Neuron (in vitro differentiated cells): Measurements from ENCODE around the gene DTD2.
"Not testable (repeated sequence)": the region's sequence is repeated elsewhere in the genome, so short reads cannot be mapped to it uniquely, and the experiment has no call there.

Experiments
- H2AFZ ChIP-seq: one replicate; pipeline ENCODE4 v1.6.1; 2013; ENCODE audit warnings: low read depth, mild to moderate bottlenecking, inconsistent platforms, low read length, moderate library complexity
- H3K27me3 ChIP-seq: one replicate; pipeline ENCODE4 v1.6.1; 2013; ENCODE audit warnings: low read length; ENCODE audit not compliant: insufficient read depth
- H3K36me3 ChIP-seq: one replicate; pipeline ENCODE4 v1.6.1; 2013; ENCODE audit warnings: low read length; ENCODE audit not compliant: insufficient read depth
- H3K4me1 ChIP-seq: one replicate; pipeline ENCODE4 v1.6.1; 2013; ENCODE audit warnings: low read length; ENCODE audit not compliant: insufficient read depth
- H3K4me3 ChIP-seq: 2 replicates; pipeline ENCODE4 v1.5.1; 2013; ENCODE audit warnings: mild to moderate bottlenecking, low read length, moderate library complexity
- H3K9me3 ChIP-seq: one replicate; pipeline ENCODE4 v1.6.1; 2013; ENCODE audit warnings: low read length

Gene DTD2

DNA sequence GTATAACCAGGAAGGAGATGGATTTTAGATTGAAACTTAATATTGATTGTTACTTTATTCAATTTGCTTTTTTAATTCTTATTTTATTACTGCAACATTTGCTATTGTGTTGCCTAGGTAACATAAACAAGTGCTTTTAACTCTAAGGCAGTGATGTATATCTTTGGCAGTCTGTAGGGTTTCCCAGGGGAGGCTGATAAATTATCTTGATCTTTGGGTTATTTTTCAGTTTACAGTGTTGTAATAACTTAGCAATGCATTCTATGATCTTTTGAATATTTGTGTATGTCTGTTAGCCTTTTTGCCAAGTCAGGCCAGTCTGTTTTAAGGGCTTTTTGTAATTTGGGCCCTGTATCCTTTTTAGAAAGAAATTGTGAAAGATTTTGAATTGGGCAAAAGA lies 7.8 kb upstream of the DTD2 start:
- H3K4me3 ChIP-seq = no peak overlapping the region

GRCh38 chr14:31462450-31462849 lies 5.1 kb upstream of the DTD2 start:
- peaks cover 21% of the 10 kb centered on the region for H3K4me1 ChIP-seq
- H3K27me3 ChIP-seq, H3K36me3 ChIP-seq, H2AFZ ChIP-seq, H3K4me3 ChIP-seq, H3K9me3 ChIP-seq: not testable (repeated sequence)

More for the DNA sequence above, 7.8 kb upstream of the DTD2 start:
- no peaks in the 10 kb centered on the region for H3K27me3 ChIP-seq
- no peaks in the 10 kb centered on the region for H3K9me3 ChIP-seq
- H3K36me3 ChIP-seq = no peaks in the 10 kb centered on the region
- H2AFZ ChIP-seq = no peak overlapping the region
- H3K4me1 ChIP-seq = peaks cover 5% of the 10 kb centered on the region

DNA sequence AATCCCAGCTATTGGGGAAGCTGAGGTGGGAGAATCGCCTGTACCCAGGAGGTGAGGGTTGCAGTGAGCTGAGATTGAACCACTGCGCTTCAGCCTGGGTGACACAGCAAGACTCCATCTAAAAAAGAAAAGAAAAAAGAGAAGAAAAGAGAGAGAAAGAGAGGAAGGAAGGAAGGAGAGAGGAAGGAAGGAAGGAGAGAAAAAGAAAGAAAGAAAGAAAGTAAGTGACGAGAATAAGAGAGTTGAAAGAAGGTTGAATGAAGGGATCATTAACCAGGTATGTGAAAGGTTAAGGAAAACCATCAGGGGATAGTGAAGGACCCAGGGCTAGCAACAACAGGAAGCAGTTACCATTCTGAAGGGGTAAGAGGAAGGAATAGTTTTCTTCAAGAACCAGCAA lies 4.2 kb upstream of the DTD2 start:
- H3K4me1 ChIP-seq = peaks cover 21% of the 10 kb centered on the region
- H3K27me3 ChIP-seq = no peaks in the 10 kb centered on the region
- no peaks in the 10 kb centered on the region for H3K36me3 ChIP-seq
- no peaks in the 10 kb centered on the region for H3K9me3 ChIP-seq
- peak overlapping the region; percentile 12 for H2AFZ ChIP-seq
- H3K4me3 ChIP-seq = no peak overlapping the region

DNA sequence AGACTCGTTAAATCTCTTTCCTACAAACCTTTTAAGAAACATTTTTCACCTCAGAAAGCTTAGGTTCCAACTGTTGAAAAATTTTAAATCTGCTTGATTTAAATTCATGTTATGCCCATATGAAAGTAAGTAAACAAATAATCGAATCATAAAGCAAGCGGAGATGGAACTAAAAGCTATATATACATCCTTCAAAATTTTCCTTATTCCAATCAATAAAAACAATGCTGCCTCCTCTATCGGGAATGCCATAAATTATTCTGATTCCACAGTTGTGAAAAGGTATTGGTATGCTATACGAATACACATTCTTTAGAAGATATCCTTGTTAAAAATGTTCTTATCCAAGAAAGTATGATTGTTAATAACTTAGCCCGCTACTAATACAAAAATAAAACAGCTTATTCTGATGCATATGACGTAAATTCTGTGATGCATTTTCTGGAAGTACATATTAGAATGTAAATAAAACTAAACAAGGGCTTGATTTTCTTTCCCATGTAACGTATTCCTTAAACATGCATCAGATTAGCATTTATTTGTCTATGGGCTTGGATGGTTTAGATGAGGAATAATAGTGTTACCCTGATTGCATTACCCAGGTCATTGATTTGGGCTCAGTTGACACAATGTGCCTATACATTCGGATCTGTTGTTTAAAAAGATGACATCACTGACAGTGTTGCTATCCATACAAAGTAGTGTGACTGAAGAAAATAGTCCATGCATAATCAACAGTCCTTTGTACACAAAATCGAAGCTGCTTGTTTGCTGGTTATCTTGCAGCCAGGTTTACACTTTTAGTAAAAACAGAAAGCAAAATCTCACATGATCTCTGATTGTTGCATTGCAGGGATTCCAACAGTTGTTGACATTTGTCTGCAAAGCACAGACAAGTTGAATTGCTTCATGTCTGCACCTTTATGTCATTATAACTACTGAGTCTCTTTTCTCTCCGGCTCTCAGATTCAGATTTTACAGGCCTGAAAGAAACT lies 656 bp upstream of the DTD2 start:
- H3K4me3 ChIP-seq = peak overlapping the region; percentile 63

DNA sequence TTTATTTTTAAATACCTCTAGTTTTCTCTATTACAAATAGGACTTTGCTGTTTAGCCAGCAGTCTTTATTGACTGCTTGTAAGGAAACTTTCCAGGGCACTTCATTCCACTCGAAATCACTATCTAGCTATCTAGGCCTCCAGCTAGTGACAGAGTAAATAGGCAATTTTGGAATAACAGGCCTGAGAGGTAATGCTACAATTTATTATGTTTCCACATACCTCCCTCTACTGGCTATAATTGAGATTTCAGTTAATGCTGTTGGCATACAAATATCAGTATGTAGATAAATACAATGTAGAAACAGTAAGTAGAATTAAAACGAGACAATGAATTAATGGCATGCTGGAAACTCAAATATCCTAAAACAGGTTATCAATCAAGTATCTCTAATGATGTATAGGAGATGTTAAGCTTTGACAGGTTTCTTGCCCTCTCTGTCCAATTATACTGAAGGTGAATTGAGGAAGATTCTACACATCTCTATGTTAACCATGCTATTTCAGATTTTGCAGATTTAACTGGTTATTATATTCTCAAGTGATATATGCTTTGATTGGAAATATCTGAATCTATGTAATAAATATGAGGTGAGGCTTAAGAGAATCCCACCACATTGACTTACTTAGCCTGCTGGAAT lies 7.2 kb downstream of the DTD2 start:
- no peak overlapping the region for H3K4me3 ChIP-seq
- peaks cover 14% of the 10 kb centered on the region for H3K36me3 ChIP-seq
- H3K4me1 ChIP-seq = no peaks in the 10 kb centered on the region

More for the DNA sequence above, 656 bp upstream of the DTD2 start:
- peaks cover 24% of the 10 kb centered on the region for H3K4me1 ChIP-seq
- no peaks in the 10 kb centered on the region for H3K27me3 ChIP-seq
- no peaks in the 10 kb centered on the region for H3K36me3 ChIP-seq
- no peaks in the 10 kb centered on the region for H3K9me3 ChIP-seq
- peak overlapping the region; percentile 49 for H2AFZ ChIP-seq

DNA sequence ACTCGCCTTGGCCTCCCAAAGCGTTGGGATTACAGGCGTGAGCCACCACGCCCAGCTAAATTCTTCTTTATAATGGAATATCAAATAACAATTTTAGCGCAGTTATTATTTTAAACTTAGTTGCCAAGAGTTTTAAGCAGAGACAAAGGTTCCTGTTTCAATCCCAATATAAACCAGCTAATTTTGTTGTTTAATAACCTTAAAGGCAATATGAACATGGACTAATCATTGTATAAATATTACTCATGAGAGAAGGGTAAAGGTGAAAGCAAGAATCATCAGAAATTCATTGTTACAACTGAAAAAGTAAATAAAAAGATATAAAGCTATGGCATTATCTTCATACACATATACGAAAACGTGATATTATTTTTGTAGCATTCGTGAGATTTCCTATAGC lies 8.2 kb downstream of the DTD2 start:
- no peak overlapping the region for H3K4me3 ChIP-seq
- no peak overlapping the region for H2AFZ ChIP-seq
- H3K36me3 ChIP-seq = peaks cover 14% of the 10 kb centered on the region
- no peaks in the 10 kb centered on the region for H3K27me3 ChIP-seq
- H3K4me1 ChIP-seq = no peaks in the 10 kb centered on the region
- H3K9me3 ChIP-seq = no peaks in the 10 kb centered on the region

More for the DNA sequence above, 7.2 kb downstream of the DTD2 start:
- no peak overlapping the region for H2AFZ ChIP-seq
- no peaks in the 10 kb centered on the region for H3K9me3 ChIP-seq
- no peaks in the 10 kb centered on the region for H3K27me3 ChIP-seq

- Histone ChIP-seq H3K36me3 (peaks cover 6% of the 10 kb centered on the region), H3K27me3 (no peaks in the 10 kb centered on the region), H3K4me3 (no peak overlapping the region), H3K4me1 (peaks cover 6% of the 10 kb centered on the region), H2AFZ (no peak overlapping the region), H3K9me3 (no peaks in the 10 kb centered on the region)
Observed at GRCh38 chr14:31445703-31446102, 11.6 kb downstream of the DTD2 start.

GRCh38 chr14:31442284-31442683 lies 15.0 kb downstream of the DTD2 start:
- Histone ChIP-seq H3K27me3 (no peaks in the 10 kb centered on the region), H2AFZ (no peak overlapping the region), H3K4me1 (peaks cover 24% of the 10 kb centered on the region), H3K4me3 (no peak overlapping the region), H3K9me3 (no peaks in the 10 kb centered on the region), H3K36me3 (no peaks in the 10 kb centered on the region)

GRCh38 chr14:31441273-31442111 lies 15.8 kb downstream of the DTD2 start:
- no peaks in the 10 kb centered on the region for H3K9me3 ChIP-seq
- peaks cover 24% of the 10 kb centered on the region for H3K4me1 ChIP-seq
- H3K4me3 ChIP-seq = no peak overlapping the region
- H3K27me3 ChIP-seq = no peaks in the 10 kb centered on the region
- H3K36me3 ChIP-seq = no peaks in the 10 kb centered on the region
- H2AFZ ChIP-seq = no peak overlapping the region

DNA sequence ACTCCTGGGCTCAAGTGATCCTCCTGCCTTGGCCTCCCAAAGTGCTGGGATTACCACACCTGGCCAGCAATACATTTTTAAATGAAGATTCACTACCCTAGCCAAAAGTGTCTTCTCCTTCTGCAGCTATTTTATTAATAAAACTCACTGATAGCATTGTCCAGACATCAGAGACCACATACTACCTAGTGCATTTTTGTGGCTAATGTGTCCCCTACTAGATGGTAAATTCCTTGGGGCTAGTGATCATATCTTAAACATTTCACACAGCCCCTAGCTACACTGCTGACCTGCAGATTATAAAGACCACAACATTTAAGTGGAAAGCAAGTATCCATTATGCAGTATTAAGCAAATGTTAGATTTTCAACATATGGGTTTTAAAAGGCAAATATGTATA lies 17.0 kb downstream of the DTD2 start:
- Histone ChIP-seq H2AFZ (no peak overlapping the region), H3K36me3 (no peaks in the 10 kb centered on the region), H3K9me3 (no peaks in the 10 kb centered on the region), H3K4me1 (peaks cover 24% of the 10 kb centered on the region), H3K27me3 (no peaks in the 10 kb centered on the region), H3K4me3 (no peak overlapping the region)

DNA sequence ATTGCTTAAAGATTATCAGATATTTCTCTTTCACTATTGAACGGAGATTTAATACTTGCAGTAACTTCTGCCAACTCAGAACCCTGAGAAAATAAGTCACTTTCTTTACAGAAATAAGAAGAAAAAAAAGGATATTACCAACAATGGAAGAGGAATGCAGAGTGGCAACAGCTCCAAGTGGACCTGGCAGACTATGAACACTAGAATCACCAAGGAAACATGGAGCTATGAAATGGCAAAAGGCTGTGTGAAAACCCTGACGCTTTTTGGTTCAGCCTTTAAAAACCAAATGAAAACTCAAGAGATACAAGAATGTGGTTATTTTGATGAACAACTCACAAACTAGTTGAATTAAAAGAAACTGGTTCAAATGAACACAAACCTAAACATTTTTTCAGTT lies 17.7 kb downstream of the DTD2 start:
- H2AFZ ChIP-seq = peak overlapping the region; percentile 13
- no peaks in the 10 kb centered on the region for H3K36me3 ChIP-seq
- H3K4me1 ChIP-seq = peaks cover 24% of the 10 kb centered on the region
- H3K9me3 ChIP-seq = no peaks in the 10 kb centered on the region
- H3K27me3 ChIP-seq = no peaks in the 10 kb centered on the region
- no peak overlapping the region for H3K4me3 ChIP-seq

DNA sequence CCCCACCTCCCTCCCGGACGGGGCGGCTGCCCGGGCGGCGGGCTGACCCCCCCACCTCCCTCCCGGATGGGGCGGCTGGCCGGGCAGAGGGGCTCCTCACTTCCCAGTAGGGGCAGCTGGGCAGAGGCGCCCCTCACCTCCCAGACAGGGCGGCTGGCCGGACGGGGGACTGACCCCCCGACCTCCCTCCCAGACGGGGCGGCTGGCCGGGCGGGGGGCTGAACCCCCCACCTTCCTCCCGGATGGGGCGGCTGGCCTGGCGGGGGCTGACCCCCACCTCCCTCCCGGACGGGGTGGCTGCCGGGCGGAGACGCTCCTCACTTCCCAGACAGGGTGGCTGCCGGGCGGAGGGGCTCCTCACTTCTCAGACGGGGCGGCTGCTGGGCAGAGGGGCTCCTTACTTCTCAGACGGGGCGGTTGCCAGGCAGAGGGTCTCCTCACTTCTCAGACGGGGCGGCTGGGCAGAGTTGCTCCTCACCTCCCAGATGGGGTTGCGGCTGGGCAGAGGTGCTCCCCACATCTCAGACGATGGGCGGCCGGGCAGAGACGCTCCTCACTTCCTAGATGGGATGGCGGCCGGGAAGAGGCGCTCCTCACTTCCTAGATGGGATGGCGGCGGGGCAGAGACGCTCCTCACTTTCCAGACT lies 20.1 kb downstream of the DTD2 start:
- not testable (repeated sequence) for H3K36me3 ChIP-seq, H3K27me3 ChIP-seq, H3K4me3 ChIP-seq, H2AFZ ChIP-seq, H3K9me3 ChIP-seq
- peaks cover 24% of the 10 kb centered on the region for H3K4me1 ChIP-seq
